Astrocyte (in vitro differentiated cells and primary cell): Measurements from ENCODE around the gene ZNF593. TPM values are rescaled to one million over a fixed set of nuclear protein-coding genes. Genes with fewer than 3 reads are reported as not detected.

ENCODE experiments used
- total RNA-seq: library from RNA; stranded (reverse); gene quantifications from 2 replicates; pipeline ENCODE4 v1.2.1, GENCODE V29; 2021

The ZNF593 gene
- total RNA-seq, 1 donor from 2014 or later, result 34.4 TPM

Other genes with a start within 250 kb of the ZNF593 start
- gene PAFAH2, start 171.8 kb upstream of the ZNF593 start, total RNA-seq, result 13.6 and 14.1 TPM in 2 replicates
- 26.4 and 39.9 TPM in 2 replicates for gene EXTL1, start 148.1 kb upstream of the ZNF593 start, total RNA-seq
- not detected in 2 replicates for gene SLC30A2, start 123.8 kb upstream of the ZNF593 start, total RNA-seq
- gene TRIM63, start 102.3 kb upstream of the ZNF593 start, total RNA-seq, result not detected in 2 replicates
- 3.1 and 3.4 TPM in 2 replicates for gene PDIK1L, start 58.1 kb upstream of the ZNF593 start, total RNA-seq
- 0.70 and 0.77 TPM in 2 replicates for gene FAM110D, start 10.8 kb upstream of the ZNF593 start, total RNA-seq
- not detected in 2 replicates for gene C1orf232, start 945 bp upstream of the ZNF593 start, total RNA-seq
- gene ZNF593OS, start 1.9 kb downstream of the ZNF593 start, total RNA-seq, result not detected in 2 replicates
- gene CNKSR1, start 7.6 kb downstream of the ZNF593 start, total RNA-seq, result 4.2 and 5.0 TPM in 2 replicates
- not detected in 2 replicates for gene CATSPER4, start 20.7 kb downstream of the ZNF593 start, total RNA-seq
- gene CEP85, start 64.3 kb downstream of the ZNF593 start, total RNA-seq, result 10.2 and 10.5 TPM in 2 replicates
- 301 and 324 TPM in 2 replicates for gene SH3BGRL3, start 110.2 kb downstream of the ZNF593 start, total RNA-seq
- 12.8 and 13.7 TPM in 2 replicates for gene UBXN11, start 136.7 kb downstream of the ZNF593 start, total RNA-seq
- 1.9 TPM in 1 of 2 replicates, not detected in the other for gene CD52, start 148.1 kb downstream of the ZNF593 start, total RNA-seq
- 1.8 and 5.3 TPM in 2 replicates for gene CRYBG2, start 184.2 kb downstream of the ZNF593 start, total RNA-seq
- gene ZNF683, start 202.8 kb downstream of the ZNF593 start, total RNA-seq, result not detected in 2 replicates
- gene LIN28A, start 240.9 kb downstream of the ZNF593 start, total RNA-seq, result 16.7 and 43.7 TPM in 2 replicates